T follicular helper cell (primary cell): ENCODE measurements around the gene ADGRL3.

Experiments used
- DNase-seq: peaks from one replicate; pipeline ENCODE4 v3.0.0-alpha.2; 2020; ENCODE audit warnings: low read depth

ADGRL3 gene

GRCh38 chr4:62115216-62115615, 915.1 kb downstream of the ADGRL3 start:
- DNase-seq, result no peak

DNA sequence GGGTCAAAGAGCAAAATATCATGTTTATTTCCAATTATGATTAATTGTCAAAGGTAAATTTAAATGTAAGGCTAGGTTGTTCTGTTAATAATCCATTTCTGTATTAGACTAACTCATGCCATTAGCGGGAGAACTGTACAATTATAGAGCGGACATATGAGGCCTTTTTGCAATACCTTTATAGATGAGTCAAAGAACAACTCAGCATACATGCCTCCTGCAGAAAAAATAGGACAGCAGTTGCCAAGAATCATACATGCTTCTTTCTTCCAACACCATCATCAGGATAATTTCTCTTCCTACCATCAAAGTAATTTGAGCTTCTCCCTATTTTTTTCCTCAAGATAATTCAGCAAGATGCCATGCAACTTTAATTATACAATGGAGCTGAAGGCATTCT, 917.8 kb downstream of the ADGRL3 start:
- no peak for DNase-seq

GRCh38 chr4:62118558-62118957, 918.4 kb downstream of the ADGRL3 start:
- DNase-seq, result no peak

DNA sequence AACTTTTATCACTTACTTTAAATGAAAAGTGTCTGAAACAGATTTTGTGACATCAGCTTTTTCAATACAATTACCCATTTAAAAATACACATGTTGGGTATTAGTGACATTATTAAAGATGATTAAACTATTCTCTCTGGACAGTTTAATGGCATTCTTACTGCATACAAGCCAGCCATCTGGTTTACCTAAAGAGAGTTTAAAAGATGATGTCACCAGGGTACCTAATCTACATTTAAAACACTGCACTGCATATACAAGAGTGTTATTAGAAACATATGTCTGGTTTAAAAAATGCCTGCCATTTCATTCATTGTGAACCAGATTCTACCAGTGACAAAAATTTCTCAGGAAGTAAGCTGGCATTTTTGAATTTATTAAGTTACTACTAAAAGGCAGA, 919.1 kb downstream of the ADGRL3 start:
- no peak for DNase-seq

DNA sequence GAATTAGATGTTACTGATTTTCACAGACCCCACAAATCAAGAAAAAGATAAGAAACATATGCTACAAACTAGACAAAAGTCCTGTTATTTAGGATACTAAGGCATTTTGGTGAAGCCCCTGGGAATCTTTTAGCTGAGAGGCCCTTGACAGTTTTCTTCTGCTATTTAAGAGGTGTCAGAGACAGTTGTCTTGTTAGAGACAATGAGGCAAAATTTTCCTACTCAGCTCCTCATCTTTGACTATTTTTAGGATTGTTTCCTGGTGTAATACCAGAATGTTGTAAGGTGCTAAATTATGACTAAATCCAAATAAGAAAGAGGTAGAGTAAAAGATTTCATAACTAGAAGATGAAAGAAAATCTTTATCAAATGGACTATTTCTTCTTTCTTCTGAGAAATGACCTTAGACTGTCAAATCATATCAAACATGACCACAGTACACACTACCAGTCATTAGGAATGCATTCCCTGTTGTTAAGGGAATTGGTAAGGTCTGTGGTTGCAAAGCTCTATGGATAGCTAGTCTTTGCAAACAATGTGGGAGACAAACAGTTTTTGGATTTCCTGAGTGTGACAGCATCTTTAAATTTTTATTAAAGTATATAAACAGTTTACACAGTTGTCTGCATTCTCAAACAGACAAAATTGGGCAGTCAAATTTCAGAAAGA, 926.1 kb downstream of the ADGRL3 start:
- no peak for DNase-seq
